HG02943 (cell line): ENCODE results near the gene SLC35E3.

Experiments used
- ATAC-seq: cut with Tn5 transposase; IDR thresholded peaks from one replicate; pipeline ENCODE4 v1.9.1; 2021; ENCODE audit warnings: mild to moderate bottlenecking, low read depth, moderate library complexity; ENCODE audit not compliant: unreplicated experiment

The SLC35E3 gene

DNA sequence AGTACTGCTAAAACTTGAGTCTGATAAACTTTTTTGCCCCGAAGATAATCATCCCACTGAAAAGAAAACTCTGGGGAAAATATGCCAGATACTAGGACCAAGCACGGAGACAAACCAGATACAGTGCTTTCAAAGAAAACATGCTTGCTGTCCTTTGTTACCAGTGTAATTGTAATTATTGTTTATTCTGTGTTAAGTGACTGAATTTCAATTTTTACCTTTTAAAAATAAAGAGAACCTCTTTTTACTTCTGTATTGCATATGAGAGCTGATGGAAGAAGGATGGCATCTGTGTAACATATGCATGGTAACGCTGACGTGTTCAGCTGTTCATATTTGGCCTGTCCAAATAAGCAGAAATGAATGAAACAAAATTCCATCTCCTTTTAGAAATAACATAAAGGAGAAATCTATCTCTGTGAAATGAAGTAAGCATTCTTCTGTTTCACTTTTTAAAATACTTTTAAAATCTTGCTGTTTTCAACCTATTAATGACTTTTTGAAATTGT is 22.5 kb downstream of the SLC35E3 start:
- ATAC-seq = no peak

- ATAC-seq = no peak
Measured at GRCh38 chr12:68769941-68770340, 24.0 kb downstream of the SLC35E3 start.

DNA sequence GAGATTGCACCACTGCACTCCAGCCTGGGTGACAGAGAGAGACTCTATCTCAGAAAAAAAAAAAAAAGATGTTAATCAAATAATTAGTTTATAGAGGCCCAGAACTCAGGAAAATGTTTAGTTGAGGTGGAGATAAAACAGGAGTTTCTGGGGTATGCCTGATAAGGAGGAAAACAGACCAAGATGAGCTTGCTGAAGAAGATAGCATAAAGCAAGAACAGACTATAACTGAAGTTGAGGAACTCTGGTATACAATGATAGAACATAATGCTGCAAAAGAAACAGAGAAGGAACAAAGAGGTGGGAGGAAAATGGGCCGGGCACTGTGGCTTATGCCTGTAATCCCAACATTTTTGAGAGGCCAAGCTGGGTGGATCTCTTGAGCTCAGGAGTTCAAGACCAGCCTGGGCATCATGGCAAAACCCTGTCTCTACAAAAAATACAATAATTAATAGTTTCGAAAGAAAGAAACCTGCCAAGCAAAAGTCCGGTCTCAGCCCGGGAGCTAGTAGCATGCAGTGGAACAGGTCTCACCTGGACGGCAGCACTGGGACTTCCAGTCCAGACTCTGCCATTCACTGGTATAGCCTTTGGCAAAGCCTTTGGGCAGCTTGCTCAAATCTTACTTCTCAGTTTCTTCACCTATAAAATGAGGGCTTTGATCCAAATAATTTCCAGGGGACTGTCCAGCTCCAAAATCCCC is 25.4 kb downstream of the SLC35E3 start:
- ATAC-seq = no peak

DNA sequence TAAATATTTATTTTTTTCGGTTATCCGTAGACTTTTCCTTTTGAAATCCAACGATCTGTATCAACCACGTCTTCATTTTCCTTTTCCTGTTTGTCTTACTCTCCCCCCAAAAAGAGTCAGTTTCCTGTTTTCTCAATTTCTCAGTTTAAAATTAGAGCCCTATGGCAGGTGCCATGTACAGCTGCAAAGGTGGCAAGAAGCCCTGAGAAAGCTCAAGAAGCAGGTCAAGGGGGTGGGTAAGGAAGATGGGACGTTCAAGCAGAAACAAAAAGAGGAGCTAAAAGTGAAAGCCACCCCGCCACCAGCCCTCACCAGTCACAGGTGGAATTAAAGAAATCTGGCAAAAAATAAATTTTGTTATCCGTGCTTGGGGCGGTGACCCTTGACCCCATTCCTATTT is 26.7 kb downstream of the SLC35E3 start:
- ATAC-seq = no peak

GRCh38 chr12:68773582-68773981 is 27.6 kb downstream of the SLC35E3 start:
- no peak for ATAC-seq

DNA sequence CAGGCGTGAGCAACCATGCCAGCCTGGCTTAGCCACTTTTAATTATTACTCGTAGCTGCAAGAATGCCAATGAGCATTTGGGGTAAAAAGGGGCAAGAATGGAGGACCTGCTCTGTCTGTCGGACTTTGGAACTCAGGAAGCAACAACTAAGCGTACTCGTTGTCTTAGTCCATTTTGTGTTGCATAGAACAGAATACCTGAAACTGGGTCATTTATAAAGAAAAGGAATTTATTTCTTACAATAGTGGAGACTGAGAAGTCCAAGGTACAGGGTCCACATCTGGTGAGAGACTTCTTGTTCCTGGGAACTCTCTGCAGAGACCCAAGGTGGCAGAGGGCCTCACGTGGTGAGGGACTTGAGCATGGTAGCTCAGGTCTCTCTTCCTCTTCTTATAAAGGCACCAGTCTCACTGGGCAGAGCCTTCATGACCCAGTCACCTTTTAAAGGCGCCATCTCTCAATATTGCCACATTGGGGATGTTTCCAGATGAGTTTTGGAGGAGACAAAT is 29.2 kb downstream of the SLC35E3 start:
- ATAC-seq = no peak

DNA sequence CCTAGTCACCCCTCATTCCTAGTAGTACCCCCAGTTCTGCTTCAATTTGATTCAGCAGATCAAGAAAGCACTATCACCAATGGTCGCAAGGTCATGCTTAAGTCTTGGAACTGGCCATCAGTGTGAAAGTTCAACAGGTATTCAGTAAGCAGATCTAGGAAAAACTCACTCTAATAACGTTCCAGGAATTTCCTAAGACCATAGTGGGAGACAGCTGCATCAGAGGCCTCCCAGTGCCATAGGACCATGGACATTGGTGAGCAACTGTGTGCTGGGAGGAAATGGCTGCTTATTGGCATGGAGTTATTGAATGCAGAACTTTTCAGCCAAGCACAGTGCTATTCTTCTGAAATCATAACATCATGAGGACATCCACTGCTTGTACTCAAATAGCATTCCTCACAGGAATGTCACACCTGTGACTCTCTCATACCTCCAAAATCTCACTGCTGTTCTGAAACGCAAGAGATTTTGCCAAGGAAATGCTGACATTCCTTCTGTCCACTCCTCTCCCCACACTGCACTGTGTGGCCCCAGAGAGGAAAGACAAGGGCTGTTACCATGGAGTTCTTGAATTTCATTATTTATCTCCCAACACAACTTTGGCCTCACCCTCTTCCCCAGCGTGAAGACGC is 31.1 kb downstream of the SLC35E3 start:
- ATAC-seq = no peak

DNA sequence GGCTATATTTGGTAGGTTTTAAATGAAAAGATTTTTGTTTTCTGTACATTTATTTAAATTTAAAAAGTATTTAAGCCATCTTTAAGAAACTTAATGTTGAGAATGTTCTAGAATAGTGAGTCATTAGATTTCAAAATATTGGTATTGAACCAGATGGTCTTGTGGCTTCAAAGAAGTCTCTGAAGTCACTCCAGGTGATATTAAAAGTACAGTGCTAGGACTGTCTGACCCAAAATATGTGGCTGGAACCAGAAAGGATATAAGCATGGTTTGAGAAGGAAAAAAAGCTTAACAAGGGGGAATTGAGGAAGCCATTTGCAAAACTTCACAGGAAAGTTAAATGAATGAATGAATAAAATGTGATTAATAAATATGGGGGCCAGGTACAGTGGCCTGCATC is 33.3 kb downstream of the SLC35E3 start:
- ATAC-seq = no peak

GRCh38 chr12:68780731-68781130 is 34.8 kb downstream of the SLC35E3 start:
- no peak for ATAC-seq

DNA sequence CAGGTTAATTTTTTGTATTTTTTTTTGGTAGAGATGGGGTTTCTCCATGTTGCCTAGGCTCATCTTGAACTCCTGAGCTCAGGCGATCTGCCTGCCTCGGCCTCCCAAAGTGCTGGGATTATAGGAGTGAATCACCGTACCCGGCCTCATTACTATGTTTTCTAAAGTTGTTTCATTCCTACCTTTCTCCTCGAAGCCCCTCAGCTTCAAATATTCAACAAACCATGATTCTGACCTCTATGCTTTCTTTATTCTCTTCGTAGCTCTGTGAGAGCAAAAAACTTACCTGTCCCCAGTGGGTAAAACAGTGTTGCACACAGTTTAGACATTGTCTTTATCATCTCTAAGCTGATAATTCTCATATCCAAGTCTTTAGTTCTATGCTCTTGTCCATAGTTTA is 35.8 kb downstream of the SLC35E3 start:
- ATAC-seq = no peak

DNA sequence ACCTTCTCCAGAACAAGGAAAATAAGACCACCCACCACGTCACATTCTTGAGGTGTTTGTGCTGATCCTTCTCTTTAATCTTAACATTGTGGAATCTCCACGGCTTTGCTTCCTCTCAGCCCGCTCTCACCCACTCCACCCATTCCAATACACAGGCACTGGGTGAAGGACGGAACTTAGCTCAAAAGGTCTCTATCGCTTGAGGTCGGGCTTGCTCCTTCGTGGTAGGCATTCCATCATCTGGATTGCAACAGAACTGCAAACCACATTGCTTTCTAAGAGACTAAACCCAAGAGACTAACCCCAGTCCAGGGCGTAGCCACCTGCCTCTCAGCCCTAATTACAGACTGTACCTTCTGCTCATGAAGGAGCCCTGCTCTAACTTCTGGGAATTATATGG is 38.0 kb downstream of the SLC35E3 start:
- ATAC-seq = no peak

DNA sequence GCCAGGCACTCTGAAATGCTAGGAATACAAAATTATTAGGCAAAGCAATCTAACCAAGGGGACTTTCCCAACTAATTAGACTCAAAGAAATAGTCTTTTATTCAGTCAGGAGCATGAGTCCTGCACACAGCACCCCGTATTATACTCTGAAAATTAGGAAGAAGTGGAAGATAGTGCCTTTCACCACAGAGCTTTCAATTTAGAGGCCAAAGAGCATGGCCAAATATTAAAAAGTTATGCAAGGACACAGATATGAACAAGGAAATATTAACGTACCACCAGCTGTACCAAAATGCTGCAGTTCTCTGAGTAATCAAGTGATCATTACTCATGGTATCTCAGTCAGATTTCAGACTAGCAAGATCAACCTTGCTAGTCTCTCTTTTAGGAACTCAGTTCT is 39.4 kb downstream of the SLC35E3 start:
- ATAC-seq = no peak

DNA sequence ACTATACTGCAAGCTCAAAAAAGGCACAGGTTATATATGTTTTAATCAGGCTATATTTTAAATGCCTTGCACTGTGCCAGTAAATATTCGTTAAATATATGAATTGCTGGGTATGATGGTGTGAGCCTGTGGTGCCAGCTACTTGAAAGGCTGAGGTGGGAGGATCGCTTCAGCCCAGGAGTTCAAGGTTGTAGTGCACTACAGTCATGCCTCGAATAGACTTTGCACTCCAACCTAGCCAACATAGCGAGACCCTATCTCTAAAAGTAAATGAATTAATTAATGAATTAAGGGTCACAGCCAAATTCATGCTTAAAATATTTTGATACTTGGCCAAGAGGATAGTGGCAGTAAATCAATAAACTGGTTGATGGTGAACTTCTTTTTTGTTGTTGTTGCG is 39.8 kb downstream of the SLC35E3 start:
- ATAC-seq = no peak

DNA sequence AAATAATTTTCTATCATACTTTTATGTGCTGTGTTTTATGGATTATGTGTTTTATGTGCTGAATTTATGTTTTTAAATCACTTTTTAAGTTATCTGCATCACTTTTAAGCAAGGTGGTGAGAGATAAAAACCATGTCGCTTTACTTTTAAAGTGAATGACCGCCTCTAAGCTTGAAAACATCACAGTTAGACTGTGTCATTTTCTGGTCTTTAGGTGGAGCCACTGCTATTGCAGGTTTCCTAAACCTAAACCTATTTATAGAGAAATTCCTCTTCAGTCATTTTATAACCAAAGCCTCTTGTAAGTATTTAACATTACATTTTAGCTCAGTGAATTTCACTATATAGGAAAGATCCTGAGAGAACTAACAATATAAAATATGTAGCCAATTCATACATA is 41.0 kb downstream of the SLC35E3 start:
- no peak for ATAC-seq

GRCh38 chr12:68788554-68789143 is 42.7 kb downstream of the SLC35E3 start:
- ATAC-seq = no peak

GRCh38 chr12:68789144-68789878 is 43.3 kb downstream of the SLC35E3 start:
- ATAC-seq = no peak

- no peak for ATAC-seq
Measured at GRCh38 chr12:68790081-68790951, 44.3 kb downstream of the SLC35E3 start.

DNA sequence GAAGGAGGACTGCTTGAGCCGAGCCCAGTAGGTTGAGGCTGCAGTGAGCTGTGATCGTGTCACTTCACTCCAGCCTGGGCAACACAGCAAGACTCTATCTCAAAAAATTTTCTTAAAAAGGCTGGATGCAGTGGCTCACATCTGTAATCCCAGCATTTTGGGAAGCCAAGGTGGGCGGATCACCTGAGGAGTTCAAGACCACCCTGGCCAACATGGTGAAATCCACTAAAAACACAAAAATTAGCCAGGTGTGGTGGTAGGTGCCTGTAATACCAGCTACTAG is 44.9 kb downstream of the SLC35E3 start:
- no peak for ATAC-seq

DNA sequence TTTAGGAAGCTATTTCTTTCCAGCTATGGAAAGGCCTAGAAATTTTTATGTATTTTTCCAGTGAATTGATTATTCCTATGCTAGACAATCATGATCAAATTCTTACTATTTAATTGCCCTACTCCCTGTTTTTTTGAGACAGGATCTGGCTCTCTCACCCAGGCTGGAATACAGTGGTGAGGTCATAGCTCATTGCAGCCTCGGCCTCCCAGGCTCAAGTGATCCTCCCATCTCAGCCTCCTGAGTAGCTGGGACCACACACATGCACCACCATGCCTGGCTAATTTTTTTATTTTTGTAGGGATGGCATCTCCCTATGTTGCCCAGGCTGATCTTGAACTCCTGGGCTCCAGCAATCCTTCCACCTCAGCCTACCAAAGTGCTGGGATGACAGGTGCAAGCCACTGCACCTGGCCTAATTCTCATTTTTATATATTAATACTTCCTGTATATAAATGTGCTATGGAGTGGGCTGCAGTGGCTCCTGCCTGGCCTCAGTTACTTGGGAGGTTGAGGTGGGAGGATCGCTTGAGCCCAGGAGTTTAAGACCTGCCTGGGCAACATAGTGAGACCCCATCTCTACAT is 46.0 kb downstream of the SLC35E3 start:
- no peak for ATAC-seq

- ATAC-seq = peak; percentile 81
Measured at GRCh38 chr12:68792952-68793351, 47.0 kb downstream of the SLC35E3 start.
